CD14-positive monocyte (primary cell): Measurements from ENCODE around the gene PARG. TPM values are rescaled to one million over a fixed set of nuclear protein-coding genes. Genes with fewer than 3 reads are reported as not detected.
"Not testable (repeated sequence)": the region's sequence is repeated elsewhere in the genome, so short reads cannot be mapped to it uniquely, and the experiment has no call there.

Experiments
- DNase-seq, 3 donors: peaks; one replicate each; pipeline ENCODE4 v3.0.0-alpha.2; 2011 to 2022
- H2AFZ ChIP-seq: 2 replicates; pipeline ENCODE4 v1.6.0; 2012; ENCODE audit warnings: mild to moderate bottlenecking, low read depth, low read length, inconsistent platforms; ENCODE audit not compliant: insufficient read depth, poor library complexity, severe bottlenecking
- H3K27ac ChIP-seq, 2 donors: 1 replicate in 1 of 2; 2 replicates in 1 of 2; pipeline ENCODE4 v1.5.1; 2012 to 2013; ENCODE audit warnings: low read length in 2 of 2, control low read depth in 1 of 2, inconsistent platforms in 1 of 2, low read depth in 1 of 2, mild to moderate bottlenecking in 1 of 2
- H3K27me3 ChIP-seq, 2 donors: one replicate each; pipeline versions ENCODE4 v1.6.0 to v1.6.1; 2011 to 2013; ENCODE audit warnings: low read length in 2 of 2; ENCODE audit not compliant: control insufficient read depth in 2 of 2, insufficient read depth in 2 of 2
- H3K36me3 ChIP-seq, 2 donors: replicated peaks in 1 of 2; 1 replicate in 1 of 2; 2 replicates in 1 of 2; pipeline versions ENCODE4 v1.5.1 to v1.6.1; 2012 to 2013; ENCODE audit warnings: low read length in 2 of 2, control low read depth in 1 of 2, inconsistent platforms in 1 of 2, mild to moderate bottlenecking in 1 of 2; ENCODE audit not compliant: insufficient read depth in 2 of 2, control insufficient read depth in 1 of 2
- H3K4me1 ChIP-seq, 2 donors: 1 replicate in 1 of 2; 2 replicates in 1 of 2; pipeline versions ENCODE4 v1.5.1 to v1.6.1; 2012 to 2013; ENCODE audit warnings: low read length in 2 of 2, control low read depth in 1 of 2, inconsistent platforms in 1 of 2, mild to moderate bottlenecking in 1 of 2, moderate library complexity in 1 of 2; ENCODE audit not compliant: insufficient read depth in 2 of 2, control insufficient read depth in 1 of 2
- H3K4me2 ChIP-seq: replicated peaks from 2 replicates; pipeline ENCODE3; 2012; ENCODE audit warnings: low read length, moderate library complexity, mild to moderate bottlenecking; ENCODE audit not compliant: poor library complexity, severe bottlenecking; ENCODE audit errors: extremely low read depth
- H3K4me3 ChIP-seq, 3 experiments: fragments of 200-600 bp in 1 of 3; sonication (generic) in 1 of 3; replicated peaks in 1 of 3; 1 replicate in 2 of 3; 2 replicates in 1 of 3; pipeline ENCODE4 v1.5.1; 2011 to 2013; ENCODE audit warnings: low read length in 3 of 3, mild to moderate bottlenecking in 3 of 3, control low read depth in 2 of 3, low read depth in 2 of 3, inconsistent platforms in 1 of 3, moderate library complexity in 1 of 3
- H3K79me2 ChIP-seq: 2 replicates; pipeline ENCODE4 v1.6.0; 2012; ENCODE audit warnings: mild to moderate bottlenecking, control low read depth, inconsistent platforms, low read length, moderate library complexity; ENCODE audit not compliant: insufficient read depth
- H3K9ac ChIP-seq: 2 replicates; pipeline ENCODE4 v1.6.0; 2017; ENCODE audit warnings: low read length, mild to moderate bottlenecking; ENCODE audit not compliant: insufficient read depth, poor library complexity, severe bottlenecking
- H3K9me3 ChIP-seq, 2 donors: replicated peaks in 1 of 2; 1 replicate in 1 of 2; 2 replicates in 1 of 2; pipeline versions ENCODE4 v1.5.1 to v1.6.1; 2012 to 2013; ENCODE audit warnings: low read length in 2 of 2, control low read depth in 1 of 2; ENCODE audit not compliant: control insufficient read depth in 1 of 2, insufficient read depth in 1 of 2
- H4K20me1 ChIP-seq: 2 replicates; pipeline ENCODE4 v1.6.0; 2012; ENCODE audit warnings: mild to moderate bottlenecking, low read length, control low read depth, moderate library complexity; ENCODE audit not compliant: insufficient read depth
- H3K27ac Mint-ChIP-seq, 7 donors: one replicate each; pipeline ENCODE4 v1.8.0; 2020; ENCODE audit warnings: mild to moderate bottlenecking in 7 of 7, mixed read lengths in 7 of 7, moderate library complexity in 6 of 7, inconsistent platforms in 2 of 7
- H3K27me3 Mint-ChIP-seq, 3 donors: one replicate each; pipeline ENCODE4 v1.8.0; 2021 to 2022; ENCODE audit warnings: low read depth in 3 of 3, mild to moderate bottlenecking in 3 of 3, mixed read lengths in 3 of 3, moderate library complexity in 3 of 3, inconsistent platforms in 1 of 3
- H3K36me3 Mint-ChIP-seq, 2 donors: one replicate each; pipeline ENCODE4 v1.8.0; 2020; ENCODE audit warnings: mixed read lengths in 2 of 2, inconsistent platforms in 1 of 2, mild to moderate bottlenecking in 1 of 2
- H3K4me1 Mint-ChIP-seq: one replicate; pipeline ENCODE4 v1.8.0; 2020; ENCODE audit warnings: mild to moderate bottlenecking, mixed read lengths
- H3K4me3 Mint-ChIP-seq, 2 donors: one replicate each; pipeline ENCODE4 v1.8.0; 2020; ENCODE audit warnings: mild to moderate bottlenecking in 2 of 2, mixed read lengths in 2 of 2, moderate library complexity in 1 of 2
- H3K9me3 Mint-ChIP-seq, 7 donors: one replicate each; pipeline ENCODE4 v1.8.0; 2020 to 2022; ENCODE audit warnings: mixed read lengths in 7 of 7, mild to moderate bottlenecking in 6 of 7, moderate library complexity in 6 of 7, inconsistent platforms in 2 of 7
- WGBS: methylation state at CpG from one replicate; pipeline ENCODE4 v1.1.5; 2013; ENCODE audit warnings: missing lambda C conversion rate; ENCODE audit not compliant: insufficient coverage; 5-methylcytosine and 5-hydroxymethylcytosine counted together
- intact Hi-C, 2 donors: fragments of 100-400 bp; cut with micrococcal nuclease; formaldehyde crosslinking; loops; one replicate each; pipeline versions ENCODE4 v1.15.0 to v1.15.1; 2023
- polyA plus RNA-seq, 3 donors: library from polyadenylated mRNA; depleted of rRNA in 1 of 3; unstranded in 2 of 3; stranded (reverse) in 1 of 3; fragments of 300-500 nt in 2 of 3; fragments of >200 nt in 1 of 3; fragmentation: Illumina TruSeq in 2 of 3; gene quantifications; 1 replicate in 2 of 3; 2 replicates in 1 of 3; pipeline ENCODE4 v1.2.3, GENCODE V29; 2012 to 2021

PARG gene
- polyA plus RNA-seq, 3 donors, result 6.3 to 8.0 (median 7.5) TPM

- H3K4me1 ChIP-seq, H3K4me1 Mint-ChIP-seq, H4K20me1 ChIP-seq, H3K9ac ChIP-seq, H2AFZ ChIP-seq, H3K9me3 Mint-ChIP-seq, H3K4me2 ChIP-seq, H3K27ac Mint-ChIP-seq, intact Hi-C loops, DNase-seq, H3K4me3 Mint-ChIP-seq, H3K36me3 ChIP-seq, H3K9me3 ChIP-seq, H3K27me3 ChIP-seq, H3K79me2 ChIP-seq, H3K27me3 Mint-ChIP-seq, H3K36me3 Mint-ChIP-seq, H3K4me3 ChIP-seq, H3K27ac ChIP-seq: not testable (repeated sequence)
- WGBS, result no CpG with 5 or more reads among the region's 3 CpGs
Measured at GRCh38 chr10:49872740-49873139, 69.1 kb downstream of the PARG start.

DNA sequence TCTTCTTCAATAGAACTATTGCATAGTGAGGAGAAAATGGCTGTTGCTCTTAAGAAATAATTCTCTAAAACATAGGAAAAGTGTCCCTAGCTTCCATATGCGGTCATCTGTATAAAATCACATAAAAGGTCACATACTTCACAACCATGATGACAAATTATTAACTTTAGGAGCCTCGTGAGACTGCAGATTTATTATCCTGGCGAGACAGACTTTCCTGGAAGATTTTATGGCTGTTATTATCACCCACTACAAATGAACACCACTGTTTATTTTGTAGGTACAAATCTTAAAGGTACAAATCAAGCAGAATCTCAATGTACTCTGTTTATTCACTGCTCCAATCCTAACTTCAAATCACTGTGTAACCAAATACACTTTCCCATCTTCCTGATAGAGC, 70.4 kb downstream of the PARG start:
- H3K36me3 Mint-ChIP-seq, H3K79me2 ChIP-seq, H3K9me3 ChIP-seq, intact Hi-C loops, H4K20me1 ChIP-seq, DNase-seq, H3K4me1 Mint-ChIP-seq, H3K27ac ChIP-seq, H2AFZ ChIP-seq, H3K9me3 Mint-ChIP-seq, H3K27me3 Mint-ChIP-seq, H3K9ac ChIP-seq, H3K4me1 ChIP-seq, H3K27me3 ChIP-seq, H3K4me3 Mint-ChIP-seq, H3K36me3 ChIP-seq, H3K4me3 ChIP-seq, H3K4me2 ChIP-seq, H3K27ac Mint-ChIP-seq: not testable (repeated sequence)
- WGBS, result no CpG with 5 or more reads among the region's 3 CpGs

DNA sequence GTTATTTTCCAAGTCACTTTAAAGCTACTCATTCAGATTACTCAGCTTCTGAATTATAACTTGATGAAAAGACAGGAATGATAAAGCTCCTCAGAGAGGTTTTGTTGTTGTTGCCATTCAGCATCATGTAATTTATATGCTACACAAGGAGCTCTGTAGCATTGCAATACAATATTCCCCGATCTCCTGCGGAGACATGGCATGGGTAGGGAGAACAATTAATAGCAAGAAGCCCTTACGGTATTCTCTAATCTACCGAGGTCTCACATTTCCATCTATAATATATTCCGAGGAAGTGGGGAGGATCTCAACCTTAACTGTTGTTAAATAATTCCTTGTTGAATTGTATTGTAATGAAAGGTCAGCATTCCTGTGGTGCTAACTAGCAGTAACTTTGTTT, 81.9 kb downstream of the PARG start:
- H3K9me3 ChIP-seq, H3K36me3 ChIP-seq, H3K27me3 ChIP-seq, intact Hi-C loops, H3K79me2 ChIP-seq, H3K4me1 ChIP-seq, H2AFZ ChIP-seq, H3K27ac Mint-ChIP-seq, H3K4me2 ChIP-seq, H3K27ac ChIP-seq, H3K9ac ChIP-seq, H3K4me1 Mint-ChIP-seq, H3K27me3 Mint-ChIP-seq, H4K20me1 ChIP-seq, H3K9me3 Mint-ChIP-seq, DNase-seq, H3K4me3 Mint-ChIP-seq, H3K4me3 ChIP-seq: not testable (repeated sequence)
- H3K36me3 Mint-ChIP-seq, result peaks cover 9 to 10% of the 10 kb centered on the region in 2 donors
- no CpG with 5 or more reads among the region's 5 CpGs for WGBS

DNA sequence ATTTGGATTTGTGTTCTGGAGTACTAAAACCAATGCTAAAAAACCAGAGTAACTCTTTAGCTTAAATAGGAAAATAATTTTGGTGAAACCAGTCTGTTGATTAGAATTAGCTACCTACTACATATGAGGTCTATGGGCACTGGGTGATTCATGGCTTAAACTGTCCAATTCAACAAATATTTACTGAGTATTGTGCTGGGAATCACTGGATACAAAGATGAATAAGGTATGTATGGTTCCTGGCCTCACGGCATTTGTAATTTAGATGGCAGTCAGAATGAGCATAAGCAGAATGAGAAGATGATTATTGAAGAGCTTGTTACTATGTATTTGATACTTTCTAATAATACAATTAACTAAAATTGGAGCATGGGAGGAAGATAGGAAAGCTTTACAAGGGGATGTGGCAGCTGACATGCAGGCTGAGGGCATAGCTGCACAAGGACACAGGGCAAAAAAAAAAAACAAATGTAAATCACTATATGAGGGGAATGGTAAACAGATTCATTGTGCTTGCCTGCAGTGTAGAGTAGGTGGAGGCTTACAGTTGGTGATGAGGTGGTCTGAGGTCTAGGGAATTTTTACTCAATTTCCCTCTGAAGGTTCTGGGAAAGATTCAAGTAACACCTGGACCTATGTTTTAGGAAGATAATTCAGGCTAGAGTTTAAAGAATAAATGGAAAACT, 83.0 kb downstream of the PARG start:
- H2AFZ ChIP-seq, H3K9ac ChIP-seq, H3K27me3 ChIP-seq, H3K27ac Mint-ChIP-seq, H4K20me1 ChIP-seq, H3K4me3 ChIP-seq, DNase-seq, H3K9me3 Mint-ChIP-seq, H3K27me3 Mint-ChIP-seq, H3K36me3 ChIP-seq, H3K9me3 ChIP-seq, H3K79me2 ChIP-seq, H3K4me1 Mint-ChIP-seq, H3K4me1 ChIP-seq, H3K4me3 Mint-ChIP-seq, H3K27ac ChIP-seq, H3K4me2 ChIP-seq, intact Hi-C loops: not testable (repeated sequence)
- no CpG with 5 or more reads among the region's 1 CpG for WGBS
- peaks cover 9 to 13% of the 10 kb centered on the region in 2 donors for H3K36me3 Mint-ChIP-seq
